SK-N-SH treated with all-trans-retinoic acid at 6 μM for 48 hours (cell line): Measurements from ENCODE around the gene OSBPL2.

Experiments used
- ATAC-seq: fragments of 200-7000 bp; cut with Tn5 transposase; 3 replicates; pipeline ENCODE4 v1.9.1; 2020; ENCODE audit warnings: mild to moderate bottlenecking, moderate library complexity
- ARNTL ChIP-seq: fragments of 450-650 bp; formaldehyde crosslinking; IDR thresholded peaks from 2 replicates; pipeline ENCODE4 v1.5.0; 2020; ENCODE audit warnings: low read depth, mild to moderate bottlenecking, moderate library complexity, borderline replicate concordance
- BACH2 ChIP-seq: fragments of 250-450 bp; sonication (Bioruptor Pico); IDR thresholded peaks from 2 replicates; pipeline ENCODE4 v1.9.0; 2021; ENCODE audit warnings: mild to moderate bottlenecking, borderline replicate concordance
- CREB5 ChIP-seq: fragments of 250-450 bp; sonication (Bioruptor Pico); IDR thresholded peaks from 2 replicates; pipeline ENCODE4 v1.5.1; 2020; ENCODE audit warnings: low read depth, mild to moderate bottlenecking, moderate library complexity
- CSDC2 ChIP-seq: fragments of 250-450 bp; sonication (Bioruptor Pico); IDR thresholded peaks from 2 replicates; pipeline ENCODE4 v1.5.0; 2020; ENCODE audit warnings: mild to moderate bottlenecking, moderate library complexity
- CSRNP3 ChIP-seq: fragments of 250-450 bp; sonication (Bioruptor Pico); IDR thresholded peaks from 2 replicates; pipeline ENCODE4 v1.5.1; 2021; ENCODE audit warnings: mild to moderate bottlenecking, moderate library complexity
- ESRRG ChIP-seq: fragments of 250-450 bp; sonication (Bioruptor Pico); IDR thresholded peaks from 2 replicates; pipeline ENCODE4 v1.6.1; 2021; ENCODE audit warnings: mild to moderate bottlenecking
- GLIS3 ChIP-seq: fragments of 250-450 bp; sonication (Bioruptor Pico); IDR thresholded peaks from 2 replicates; pipeline ENCODE4 v1.5.0; 2020; ENCODE audit warnings: mild to moderate bottlenecking, moderate library complexity
- ISL1 ChIP-seq: fragments of 250-450 bp; sonication (Bioruptor Pico); IDR thresholded peaks from 2 replicates; pipeline ENCODE4 v2.1.2; 2022; ENCODE audit warnings: mild to moderate bottlenecking, moderate library complexity
- OSR1 ChIP-seq: fragments of 250-450 bp; sonication (Bioruptor Pico); IDR thresholded peaks from 2 replicates; pipeline ENCODE4 v1.8.0; 2022; ENCODE audit warnings: moderate library complexity, mild to moderate bottlenecking, inconsistent platforms
- PATZ1 ChIP-seq: fragments of 250-450 bp; sonication (Bioruptor Pico); IDR thresholded peaks from 2 replicates; pipeline ENCODE4 v1.8.0; 2020; ENCODE audit warnings: mild to moderate bottlenecking, moderate library complexity, borderline replicate concordance
- PPARA ChIP-seq: fragments of 250-450 bp; sonication (Bioruptor Pico); IDR thresholded peaks from 2 replicates; pipeline ENCODE4 v1.5.0; 2020; ENCODE audit warnings: mild to moderate bottlenecking, borderline replicate concordance
- RARB ChIP-seq: fragments of 250-450 bp; sonication (Bioruptor Pico); IDR thresholded peaks from 2 replicates; pipeline ENCODE4 v1.8.0; 2021; ENCODE audit warnings: mild to moderate bottlenecking, moderate library complexity
- SNAI2 ChIP-seq: fragments of 250-450 bp; sonication (Bioruptor Pico); IDR thresholded peaks from 2 replicates; pipeline ENCODE4 v1.5.0; 2020; ENCODE audit warnings: mild to moderate bottlenecking, moderate library complexity
- TCF4 ChIP-seq: fragments of 250-450 bp; sonication (Bioruptor Pico); IDR thresholded peaks from 2 replicates; pipeline ENCODE4 v1.8.0; 2021; ENCODE audit warnings: mild to moderate bottlenecking, moderate library complexity, borderline replicate concordance
- TOX ChIP-seq: fragments of 250-450 bp; sonication (Bioruptor Pico); IDR thresholded peaks from 2 replicates; pipeline ENCODE4 v1.8.0; 2021; ENCODE audit warnings: mild to moderate bottlenecking, moderate library complexity, borderline replicate concordance
- TSHZ2 ChIP-seq: fragments of 250-450 bp; sonication (Bioruptor Pico); IDR thresholded peaks from 2 replicates; pipeline ENCODE4 v1.5.0; 2020; ENCODE audit warnings: mild to moderate bottlenecking, moderate library complexity
- ZFP3 ChIP-seq: fragments of 250-450 bp; sonication (Bioruptor Pico); IDR thresholded peaks from 2 replicates; pipeline ENCODE4 v1.5.0; 2020; ENCODE audit warnings: mild to moderate bottlenecking, moderate library complexity
- ZNF565 ChIP-seq: fragments of 450-650 bp; formaldehyde crosslinking; conservative IDR thresholded peaks from 2 replicates; pipeline ENCODE4 v1.5.0; 2020; ENCODE audit warnings: low read depth, mild to moderate bottlenecking, moderate library complexity
- ZNF70 ChIP-seq: fragments of 450-650 bp; formaldehyde crosslinking; IDR thresholded peaks from 2 replicates; pipeline ENCODE4 v1.5.0; 2020; ENCODE audit warnings: mild to moderate bottlenecking, moderate library complexity
- ZNF8 ChIP-seq: fragments of 450-650 bp; formaldehyde crosslinking; IDR thresholded peaks from 2 replicates; pipeline ENCODE4 v1.5.0; 2020; ENCODE audit warnings: mild to moderate bottlenecking, moderate library complexity

The OSBPL2 gene

GRCh38 chr20:62311832-62312661 is 73.7 kb downstream of the OSBPL2 start:
- ATAC-seq: no peak
- TF ChIP-seq RARB (CRISPR knock-in tag) (no peak), ZNF8 (CRISPR knock-in tag) (no peak), ESRRG (CRISPR knock-in tag) (no peak), TCF4 (CRISPR knock-in tag) (no peak), PATZ1 (CRISPR knock-in tag) (no peak), ZNF70 (CRISPR knock-in tag) (no peak), CSDC2 (CRISPR knock-in tag) (no peak), TOX (CRISPR knock-in tag) (no peak), ARNTL (CRISPR knock-in tag) (no peak), TSHZ2 (no peak), ZNF565 (CRISPR knock-in tag) (no peak), CSRNP3 (CRISPR knock-in tag) (no peak)
- TF ChIP-seq, all 23 proteins: peak for 0

- TF ChIP-seq GLIS3 (no peak), BACH2 (no peak), CREB5 (no peak), ZNF70 (CRISPR knock-in tag) (no peak), ISL1 (CRISPR knock-in tag) (no peak)
- no peak for ATAC-seq
Measured at GRCh38 chr20:62312662-62312977, 74.3 kb downstream of the OSBPL2 start.

GRCh38 chr20:62313021-62313420 is 74.7 kb downstream of the OSBPL2 start:
- TF ChIP-seq ESRRG (CRISPR knock-in tag) (no peak), ZNF8 (CRISPR knock-in tag) (no peak), SNAI2 (CRISPR knock-in tag) (no peak), ZFP3 (CRISPR knock-in tag) (no peak), OSR1 (no peak), ZNF565 (CRISPR knock-in tag) (no peak), ARNTL (CRISPR knock-in tag) (no peak), TCF4 (CRISPR knock-in tag) (no peak), ZNF70 (CRISPR knock-in tag) (no peak), RARB (CRISPR knock-in tag) (no peak), TSHZ2 (no peak), PPARA (no peak), BACH2 (no peak)
- ATAC-seq: no peak
